Breast epithelium (tissue), 4 donors: Measurements from ENCODE around the gene WNK2. TPM values are rescaled to one million over a fixed set of nuclear protein-coding genes. Genes with fewer than 3 reads are reported as not detected.

Experiments used
- DNase-seq, 2 donors: peaks; one replicate each; pipeline ENCODE4 v3.0.0-alpha.2; 2019; ENCODE audit warnings: low spot score in 2 of 2
- H3K27ac ChIP-seq, 2 donors: fragments of 200-600 bp; sonication (generic) in 1 of 2; one replicate each; pipeline ENCODE4 v1.5.1; 2016 to 2019; ENCODE audit warnings: mild to moderate bottlenecking in 1 of 2
- H3K27me3 ChIP-seq, 2 donors: fragments of 200-600 bp; sonication (generic) in 1 of 2; one replicate each; pipeline versions ENCODE4 v1.5.1 to v1.6.0; 2017 to 2019; ENCODE audit warnings: control low read depth in 1 of 2, mild to moderate bottlenecking in 1 of 2
- H3K36me3 ChIP-seq: fragments of 200-600 bp; one replicate; pipeline ENCODE4 v1.5.1; 2019
- H3K4me1 ChIP-seq, 2 donors: fragments of 200-600 bp; sonication (generic); one replicate each; pipeline ENCODE4 v1.5.1; 2016 to 2019; ENCODE audit warnings: control low read depth in 1 of 2
- H3K4me3 ChIP-seq, 3 donors: fragments of 200-600 bp; sonication (generic); 1 replicate in 2 of 3; 2 replicates in 1 of 3; pipeline ENCODE4 v1.5.1; 2016 to 2019; ENCODE audit warnings: mild to moderate bottlenecking in 3 of 3, moderate library complexity in 2 of 3
- H3K9me3 ChIP-seq, 2 donors: fragments of 200-600 bp; sonication (generic) in 1 of 2; one replicate each; pipeline ENCODE4 v1.5.1; 2016 to 2019; ENCODE audit warnings: control low read depth in 1 of 2
- CTCF ChIP-seq, 3 donors: fragments of 450-650 bp; IDR thresholded peaks; one replicate each; pipeline ENCODE4 v1.5.1; 2016 to 2017; ENCODE audit warnings: antibody characterized with exemption in 3 of 3, mild to moderate bottlenecking in 3 of 3, moderate library complexity in 3 of 3
- POLR2A ChIP-seq: fragments of 450-650 bp; IDR thresholded peaks from one replicate; pipeline ENCODE4 v1.6.1; 2016; ENCODE audit warnings: antibody characterized with exemption, mild to moderate bottlenecking, moderate library complexity
- POLR2AphosphoS5 ChIP-seq, 3 donors: sonication (generic); formaldehyde crosslinking; IDR thresholded peaks; one replicate each; pipeline ENCODE4 v1.6.1; 2017; ENCODE audit warnings: antibody characterized with exemption in 3 of 3
- intact Hi-C: fragments of 100-400 bp; cut with DNase I; formaldehyde crosslinking; loops from one replicate; pipeline ENCODE4 v1.15.1; 2023; ENCODE audit warnings: low total_unique reads
- total RNA-seq, 3 donors: library from RNA; depleted of rRNA; stranded (reverse); fragments of >200 nt; gene quantifications; one replicate each; pipeline ENCODE4 v1.1.0, GENCODE V29; 2016

WNK2 gene
- total RNA-seq, 3 donors from 2014 or later: 9.1 to 28.5 TPM; not detected in 1

DNA sequence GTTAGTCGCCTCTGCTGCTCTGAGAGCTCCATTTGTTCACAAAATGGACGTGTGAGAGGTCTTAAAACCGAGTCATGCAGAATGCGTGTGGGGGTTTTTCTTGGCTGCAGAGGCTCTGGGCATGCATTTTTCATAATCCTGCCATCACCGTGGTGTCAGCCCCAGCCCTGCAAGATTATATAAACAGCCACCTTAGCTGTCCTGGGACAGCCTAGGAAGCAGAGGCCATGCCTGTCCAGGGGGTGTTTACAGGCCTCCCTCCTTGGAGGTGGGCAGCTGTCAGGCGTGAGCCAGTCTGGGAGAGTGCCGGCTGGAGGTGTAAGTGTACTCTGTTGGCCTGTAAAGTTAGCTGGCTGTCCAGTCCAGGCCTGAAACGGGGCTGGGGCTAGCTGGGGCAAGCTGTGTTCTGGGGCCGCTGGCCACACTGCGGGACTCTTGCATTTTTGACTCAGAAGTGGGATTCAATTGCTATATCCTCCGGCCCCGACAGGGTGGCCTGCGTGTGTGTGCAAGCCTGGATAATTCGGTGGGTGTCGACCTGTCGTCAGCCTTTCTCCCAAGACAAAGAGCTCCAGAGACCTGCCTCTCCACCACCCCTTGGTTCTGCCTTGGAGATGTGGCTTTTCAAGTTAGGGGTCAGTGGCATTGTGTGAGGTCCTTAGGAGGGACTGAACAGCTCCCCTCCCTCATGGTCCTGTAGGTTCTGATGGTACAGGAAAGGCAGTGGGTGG, 2.4 kb downstream of the WNK2 start:
- H3K27ac ChIP-seq: peak overlapping the region in 1 of 2 donors; percentile 21
- peaks cover 0 to 2% of the 10 kb centered on the region in 2 donors for H3K27me3 ChIP-seq
- TF ChIP-seq POLR2AphosphoS5 (IDR thresholded peaks at IDR 0.05): no peak
- no peak for TF ChIP-seq POLR2A
- TF ChIP-seq CTCF (IDR thresholded peaks at IDR 0.05): no peak
- no peaks in the 10 kb centered on the region for H3K36me3 ChIP-seq
- H3K9me3 ChIP-seq: no peaks in the 10 kb centered on the region
- intact Hi-C loops: no loop called here
- H3K4me1 ChIP-seq: peaks cover 0 to 4% of the 10 kb centered on the region in 2 donors
- DNase-seq: no peak
- peak overlapping the region in 1 of 3 donors; percentile 87 for H3K4me3 ChIP-seq

DNA sequence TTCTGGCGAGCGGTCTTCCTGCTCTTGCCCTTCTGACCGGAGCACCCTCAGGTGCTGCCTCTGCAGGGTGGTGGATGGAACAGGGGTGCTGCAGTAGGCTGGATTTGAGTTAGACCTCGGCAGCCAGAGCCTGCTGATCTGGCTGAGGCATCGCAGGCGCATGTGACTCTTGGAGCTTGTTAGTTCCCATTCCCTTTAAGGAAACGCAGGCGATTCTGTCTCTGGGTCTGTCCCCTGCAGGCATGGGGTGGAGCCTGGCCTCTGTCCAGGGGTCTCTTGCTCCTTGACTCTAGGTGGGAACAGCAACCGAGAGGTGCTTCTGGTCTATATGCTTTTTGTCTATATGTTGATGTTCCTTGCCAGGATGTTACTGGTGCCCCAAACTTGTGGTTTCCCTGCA, 3.1 kb downstream of the WNK2 start:
- Histone ChIP-seq H3K9me3 (no peaks in the 10 kb centered on the region), H3K4me3 (no peak overlapping the region), H3K27me3 (peaks cover 0 to 2% of the 10 kb centered on the region in 2 donors), H3K4me1 (peaks cover 0 to 4% of the 10 kb centered on the region in 2 donors), H3K36me3 (no peaks in the 10 kb centered on the region), H3K27ac (peak overlapping the region in 1 of 2 donors; percentile 21)
- intact Hi-C loops: no loop called here
- TF ChIP-seq CTCF (IDR thresholded peaks at IDR 0.05) (no peak), POLR2AphosphoS5 (IDR thresholded peaks at IDR 0.05) (no peak), POLR2A (no peak)
- DNase-seq: no peak

GRCh38 chr9:93187574-93187973, 3.6 kb downstream of the WNK2 start:
- no peak for DNase-seq
- intact Hi-C loops: no loop called here
- H3K27me3 ChIP-seq: peaks cover 0 to 2% of the 10 kb centered on the region in 2 donors
- no peaks in the 10 kb centered on the region for H3K9me3 ChIP-seq
- H3K4me1 ChIP-seq: peaks cover 0 to 4% of the 10 kb centered on the region in 2 donors
- no peaks in the 10 kb centered on the region for H3K36me3 ChIP-seq
- TF ChIP-seq POLR2A (no peak), POLR2AphosphoS5 (IDR thresholded peaks at IDR 0.05) (no peak), CTCF (IDR thresholded peaks at IDR 0.05) (no peak)
- no peak overlapping the region for H3K4me3 ChIP-seq
- no peak overlapping the region for H3K27ac ChIP-seq

- Histone ChIP-seq H3K27me3 (peaks cover 0 to 2% of the 10 kb centered on the region in 2 donors), H3K27ac (peak overlapping the region in 1 of 2 donors; percentile 63), H3K4me3 (no peak overlapping the region), H3K9me3 (no peaks in the 10 kb centered on the region), H3K36me3 (no peaks in the 10 kb centered on the region), H3K4me1 (no peaks in the 10 kb centered on the region)
- intact Hi-C loops: no loop called here
- DNase-seq: no peak
- TF ChIP-seq POLR2AphosphoS5 (IDR thresholded peaks at IDR 0.05): no peak
- TF ChIP-seq POLR2A: no peak
- no peak for TF ChIP-seq CTCF (IDR thresholded peaks at IDR 0.05)
These were observed 4.8 kb downstream of the WNK2 start for GRCh38 chr9:93188426-93189368.
